ENCODE results near the gene SNRNP35.
"Not testable (repeated sequence)": the region's sequence is repeated elsewhere in the genome, so short reads cannot be mapped to it uniquely, and the experiment has no call there.

SNRNP35 gene

DNA sequence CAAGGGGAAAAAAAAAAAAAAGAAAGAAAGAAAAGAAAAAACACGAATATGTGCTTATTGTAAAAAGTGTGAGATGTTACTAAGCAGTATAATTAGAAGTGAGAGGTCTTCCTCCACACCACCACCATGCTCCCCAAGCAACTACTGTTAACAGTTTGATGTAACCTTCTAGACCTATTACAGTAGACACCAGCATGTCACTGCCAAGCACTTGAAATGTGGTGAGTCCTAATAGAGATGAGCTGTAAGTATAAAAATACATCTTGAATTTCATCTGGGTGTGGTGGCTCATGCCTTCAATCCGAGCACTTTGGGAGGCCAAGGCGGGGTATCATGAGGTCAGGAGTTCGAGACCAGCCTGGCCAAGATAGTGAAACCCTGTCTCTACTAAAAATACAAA is 8.1 kb upstream of the SNRNP35 start:
- no peak for DNase-seq

DNA sequence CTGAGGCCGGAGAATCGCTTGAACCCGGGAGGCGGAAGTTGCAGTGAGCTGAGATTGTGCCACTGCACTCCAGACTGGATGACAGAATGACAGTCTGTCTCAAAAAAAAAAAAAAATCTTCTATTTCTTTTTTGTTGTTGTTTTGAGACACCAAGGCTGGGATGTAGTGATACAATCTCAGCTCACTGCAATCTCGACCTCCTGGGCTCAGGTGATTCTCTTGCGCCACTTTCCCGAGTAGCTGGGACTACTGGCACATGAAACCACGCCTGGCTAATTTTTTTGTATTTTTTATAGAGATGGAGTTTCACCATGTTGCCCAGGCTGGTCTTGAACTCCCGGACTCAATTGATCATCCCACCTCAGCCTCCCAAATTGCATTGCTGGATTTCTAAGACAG is 7.3 kb upstream of the SNRNP35 start:
- no peak for DNase-seq

DNA sequence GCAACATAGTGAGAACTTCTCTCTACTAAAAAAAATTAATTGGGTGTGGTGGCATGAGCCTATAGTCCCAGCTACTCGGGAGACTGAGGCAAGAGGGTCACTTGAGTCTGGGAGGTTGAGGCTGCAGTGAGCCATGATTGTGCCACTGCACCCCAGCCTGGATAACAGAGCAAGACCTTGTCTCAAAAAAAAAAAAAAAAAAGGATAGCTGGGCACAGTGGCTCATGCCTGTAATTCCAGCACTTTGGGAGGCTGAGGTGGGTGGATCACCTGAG is 5.7 kb upstream of the SNRNP35 start:
- DNase-seq, result not testable (repeated sequence)

DNA sequence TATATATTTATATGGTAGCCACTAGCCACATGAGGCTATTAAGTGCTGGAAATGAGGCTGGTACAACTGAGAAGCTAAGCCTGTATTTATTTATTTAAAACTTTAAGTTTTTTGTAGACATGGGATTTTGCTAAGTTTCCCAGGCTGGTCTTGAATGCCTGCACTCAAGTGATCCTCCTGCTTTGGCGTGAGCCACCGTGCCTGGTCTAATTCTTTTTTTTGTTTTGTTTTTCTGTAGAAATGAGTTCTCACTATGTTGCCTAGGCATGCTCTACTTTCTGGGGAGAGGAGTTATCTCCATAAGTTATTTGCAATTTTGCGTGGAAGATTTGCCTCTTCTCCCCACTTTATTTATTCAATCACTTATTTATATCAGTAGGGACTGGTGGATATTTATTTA is 4.8 kb upstream of the SNRNP35 start:
- DNase-seq, result no peak

DNA sequence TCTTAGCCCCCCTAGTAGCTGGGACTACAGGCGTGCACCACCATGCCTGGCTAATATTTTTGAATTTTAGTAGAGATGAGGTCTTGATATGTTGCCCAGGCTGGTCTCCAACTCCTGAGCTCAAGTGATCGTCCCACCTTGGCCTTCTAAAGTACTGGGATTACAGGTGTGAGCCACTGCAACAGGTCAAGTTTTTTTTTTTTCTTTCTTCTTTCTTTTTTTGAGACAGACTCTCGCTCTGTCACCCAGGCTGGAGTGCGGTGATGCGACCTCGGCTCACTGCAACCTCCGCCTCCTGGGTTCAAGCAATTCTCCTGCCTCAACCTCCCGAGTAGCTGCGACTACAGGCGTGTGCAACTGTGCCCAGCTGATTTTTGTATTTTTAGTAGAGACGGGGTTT is 5.2 kb downstream of the SNRNP35 start:
- not testable (repeated sequence) for DNase-seq

DNA sequence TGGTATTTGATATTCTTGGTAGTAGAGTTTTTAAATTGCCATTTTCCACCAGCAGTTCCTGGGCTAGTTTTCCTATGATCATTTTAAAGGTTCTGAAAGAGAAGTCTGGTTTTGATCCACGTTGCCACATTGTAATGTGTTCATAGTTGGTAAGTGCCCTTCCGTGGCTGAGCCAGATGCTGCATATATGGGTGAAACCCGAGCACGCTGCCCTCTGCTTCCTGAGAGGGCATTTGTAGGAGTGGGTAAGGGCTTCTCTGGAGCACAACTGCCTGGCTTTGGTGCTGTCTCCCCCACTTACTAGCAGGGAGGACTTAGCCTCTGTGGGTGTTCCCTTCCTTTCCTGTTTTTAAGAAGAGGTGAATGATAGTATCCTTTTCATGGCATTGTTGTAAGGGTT is 7.1 kb downstream of the SNRNP35 start:
- no peak for DNase-seq

DNA sequence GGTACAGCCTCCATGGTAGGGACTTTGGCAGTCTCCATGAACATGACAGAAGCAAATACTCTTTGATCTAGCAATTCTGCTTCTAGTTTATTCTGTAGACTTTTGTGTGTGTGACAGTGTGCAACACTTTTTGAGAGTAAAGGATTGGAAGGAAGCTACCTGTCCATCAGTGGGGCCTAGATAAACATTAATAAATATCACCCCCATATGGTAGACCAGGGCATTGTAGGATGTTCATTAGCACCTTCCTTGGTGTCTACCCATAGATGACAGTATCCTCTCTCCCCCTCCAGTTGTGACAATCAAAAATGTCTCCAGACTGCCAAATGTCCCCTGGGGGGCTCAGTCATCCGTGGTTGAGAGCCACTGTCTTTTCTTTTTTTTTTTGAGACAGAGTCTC is 10.8 kb downstream of the SNRNP35 start:
- no peak for DNase-seq

DNA sequence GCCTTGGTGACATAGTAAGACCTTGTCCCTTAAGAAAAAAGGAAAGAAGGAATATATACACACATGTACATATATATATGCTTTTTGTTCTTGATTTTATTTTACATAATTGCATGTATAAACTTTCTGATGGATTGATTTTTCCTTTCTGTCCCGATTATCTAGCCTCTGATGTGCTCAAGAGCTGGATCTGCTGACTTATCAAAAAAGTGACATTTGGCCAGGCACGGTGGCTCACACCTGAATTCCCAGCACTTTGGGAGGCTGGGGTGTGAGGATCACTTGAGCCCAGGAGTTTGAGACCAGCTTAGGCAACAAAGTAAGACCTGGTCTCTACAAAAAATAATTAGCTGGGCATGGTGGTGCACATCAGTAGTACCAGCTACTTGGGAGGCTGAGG is 12.0 kb downstream of the SNRNP35 start:
- DNase-seq, result no peak

DNA sequence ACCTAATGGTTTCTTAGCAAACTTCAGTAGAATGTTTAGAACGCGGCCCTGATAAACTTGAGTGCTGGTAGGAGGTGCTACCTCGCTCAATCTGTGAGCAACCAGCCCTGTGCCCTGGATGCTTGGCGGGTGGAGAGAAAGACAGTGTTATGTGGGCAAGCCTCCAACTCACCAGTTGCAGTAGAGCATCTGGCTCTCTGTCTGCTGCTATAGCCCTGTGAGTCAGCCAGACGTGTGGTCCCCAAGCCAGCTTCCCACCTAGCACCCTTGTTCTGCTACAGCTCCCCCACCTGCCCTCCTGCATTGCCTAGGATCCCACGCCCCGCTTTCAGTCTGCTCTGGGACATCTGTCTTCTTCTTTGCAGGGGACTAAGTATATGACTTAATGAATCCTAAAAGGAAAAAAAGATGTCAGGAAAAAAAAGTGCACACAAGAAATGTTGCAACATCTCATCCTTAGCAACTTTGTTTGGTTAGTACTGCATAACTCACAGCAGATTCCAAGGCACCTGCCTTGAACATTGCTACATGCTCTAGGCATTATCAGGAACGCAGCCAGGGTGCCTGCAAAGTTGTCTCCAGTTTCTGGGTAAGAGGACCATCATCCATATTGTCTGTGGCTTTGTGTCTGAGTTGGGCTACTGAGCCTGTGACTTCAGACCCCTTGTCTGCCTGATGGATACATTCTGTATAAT is 13.6 kb downstream of the SNRNP35 start:
- DNase-seq, result no peak

DNA sequence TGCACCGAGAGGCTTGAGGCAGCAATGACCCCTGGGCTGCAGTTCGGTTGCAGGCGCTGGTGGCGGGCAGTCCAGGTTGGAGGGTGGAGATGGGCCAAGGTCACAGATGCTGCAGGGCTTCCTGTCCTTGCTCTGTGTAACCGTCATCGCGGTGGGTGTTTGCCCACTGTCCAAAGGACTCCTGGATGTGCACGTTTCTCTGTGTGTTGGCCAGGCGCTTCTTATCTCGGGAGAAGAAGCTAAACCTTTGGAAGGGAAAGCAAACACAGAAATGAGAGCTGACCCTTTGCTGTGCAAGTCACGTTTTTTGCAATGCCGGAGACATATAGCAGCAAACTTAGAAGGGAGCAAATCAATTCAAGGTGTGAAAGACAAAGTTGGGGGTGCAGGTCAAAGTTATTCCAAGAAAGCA is 14.5 kb downstream of the SNRNP35 start:
- DNase-seq, result no peak

DNA sequence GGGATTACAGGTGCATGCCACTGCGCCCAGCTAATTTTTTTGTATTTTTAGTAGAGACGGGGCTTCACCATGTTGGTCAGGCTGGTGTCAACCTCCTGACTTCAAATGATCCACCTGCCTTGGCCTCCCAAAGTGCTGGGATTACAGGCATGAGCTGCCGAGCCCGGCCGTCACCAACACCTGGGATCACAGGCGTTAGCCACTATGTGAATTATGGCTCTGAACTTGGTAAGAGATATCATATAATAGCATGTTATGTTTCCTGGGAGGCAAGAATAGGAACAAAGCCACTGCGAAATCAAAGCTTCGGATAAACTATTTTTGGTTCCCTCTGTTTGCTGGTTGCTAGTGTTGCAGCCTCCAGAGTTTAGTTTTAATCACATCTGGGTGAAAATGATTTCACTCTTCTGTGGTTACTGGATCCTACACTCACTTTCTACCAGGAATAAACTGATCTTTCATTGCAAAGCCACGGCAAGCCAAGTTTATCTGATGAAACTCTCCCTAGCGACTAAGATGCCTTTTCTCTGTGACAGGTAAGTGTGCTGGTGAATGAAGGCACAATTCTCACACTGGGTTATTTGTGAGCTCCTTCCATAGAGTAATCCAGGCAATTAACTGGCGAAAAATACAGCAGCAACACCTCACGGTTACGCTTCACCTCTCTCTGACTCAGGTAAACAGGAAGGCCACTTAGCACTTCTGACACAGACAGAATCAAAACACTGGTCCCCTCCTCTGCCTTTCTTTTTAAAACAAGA is 16.7 kb downstream of the SNRNP35 start:
- no peak for DNase-seq

DNA sequence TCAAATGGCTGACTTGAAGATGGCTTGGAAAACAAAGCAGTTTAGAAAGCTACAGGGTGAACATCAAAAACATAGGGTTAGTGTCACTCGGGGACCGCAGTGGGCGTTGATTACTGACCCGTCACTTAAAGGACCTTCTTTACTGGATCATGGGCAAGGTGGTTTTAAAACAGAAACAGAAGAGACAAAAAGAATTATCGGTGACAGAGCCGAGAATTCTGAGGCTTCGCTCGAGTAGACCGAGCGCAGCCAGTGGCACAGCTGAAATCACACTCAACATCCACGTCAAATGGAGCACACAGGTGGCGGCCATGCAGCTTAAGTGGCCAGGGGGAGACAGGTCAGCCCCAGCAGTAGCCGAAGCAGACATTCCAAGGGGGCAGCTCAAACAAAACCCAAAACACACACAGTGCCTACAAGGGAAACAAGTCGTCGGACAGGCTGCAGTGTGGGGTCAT is 17.3 kb downstream of the SNRNP35 start:
- no peak for DNase-seq

DNA sequence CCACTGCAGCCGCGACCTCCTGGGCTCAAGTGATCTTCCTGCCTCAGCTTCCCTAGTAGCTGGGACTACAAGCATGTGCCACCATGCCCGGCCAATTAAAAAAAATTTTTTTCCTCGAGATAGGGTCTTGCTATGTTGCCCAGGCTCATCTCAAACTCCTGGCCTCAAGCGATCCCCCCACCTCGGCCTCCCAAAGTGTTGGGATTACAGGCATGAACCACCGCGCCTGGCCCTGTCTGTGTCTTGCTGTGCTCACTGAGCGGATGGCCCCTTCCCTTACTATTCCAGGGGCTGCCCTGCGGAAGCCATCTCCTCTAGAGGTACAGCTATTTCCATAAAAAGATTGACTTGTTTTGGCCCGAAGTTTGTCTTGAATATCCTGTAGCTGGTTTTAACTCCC is 20.1 kb downstream of the SNRNP35 start:
- no peak for DNase-seq

DNA sequence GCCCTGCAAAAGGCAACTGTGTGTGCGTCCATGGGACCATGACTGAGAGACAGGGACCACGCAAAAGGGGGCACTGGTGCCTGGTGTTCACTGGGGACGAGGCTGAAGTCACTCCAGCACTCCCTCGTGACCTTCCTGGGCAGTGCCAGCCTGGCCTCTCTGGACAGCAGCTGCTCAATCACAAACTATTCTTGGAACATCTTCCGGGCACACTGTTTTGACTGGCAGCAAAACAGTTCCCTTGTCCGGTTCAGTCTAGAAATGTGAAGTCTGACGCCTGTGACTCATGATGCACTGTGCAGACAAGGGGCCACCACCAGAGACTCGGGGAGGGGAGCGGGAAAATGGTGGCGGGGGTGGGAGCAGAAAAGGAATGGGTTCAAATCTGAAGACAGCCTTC is 20.8 kb downstream of the SNRNP35 start:
- DNase-seq, result no peak

DNA sequence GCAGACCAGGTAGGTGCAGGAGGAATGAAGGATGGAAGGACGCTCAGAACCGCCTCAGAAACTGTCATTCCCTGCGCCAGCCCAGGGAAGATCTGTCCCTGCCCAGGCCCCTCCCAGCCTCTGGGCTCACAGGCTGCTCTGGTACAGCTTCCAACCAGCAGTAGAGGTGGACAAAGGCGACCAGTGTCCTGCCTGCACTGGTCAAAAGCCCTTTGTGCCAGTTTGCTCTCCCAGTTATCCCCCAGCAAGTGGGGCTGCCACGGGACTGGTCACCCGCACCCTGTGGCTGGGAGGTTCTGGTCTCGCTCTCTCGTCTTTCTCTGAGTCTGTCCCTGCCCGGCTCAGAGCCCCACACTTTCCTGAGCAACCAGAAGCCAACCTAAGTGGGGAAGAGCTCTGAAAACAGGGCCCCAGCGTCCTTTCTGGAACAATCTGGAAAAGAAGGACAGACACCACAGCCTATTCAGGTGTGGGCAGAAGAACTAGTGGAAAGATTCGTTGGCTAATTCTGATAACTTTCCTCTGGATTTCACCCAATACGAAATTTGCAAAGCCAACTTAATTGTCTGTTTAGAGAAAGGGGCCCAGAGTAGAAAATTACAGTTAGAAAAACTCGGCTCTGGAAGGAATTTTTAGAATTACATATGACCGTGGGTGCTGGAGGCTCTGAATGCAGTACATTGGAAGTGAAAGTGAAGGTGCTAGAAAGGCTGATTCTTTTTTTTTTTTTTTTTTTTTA is 21.7 kb downstream of the SNRNP35 start:
- no peak for DNase-seq

DNA sequence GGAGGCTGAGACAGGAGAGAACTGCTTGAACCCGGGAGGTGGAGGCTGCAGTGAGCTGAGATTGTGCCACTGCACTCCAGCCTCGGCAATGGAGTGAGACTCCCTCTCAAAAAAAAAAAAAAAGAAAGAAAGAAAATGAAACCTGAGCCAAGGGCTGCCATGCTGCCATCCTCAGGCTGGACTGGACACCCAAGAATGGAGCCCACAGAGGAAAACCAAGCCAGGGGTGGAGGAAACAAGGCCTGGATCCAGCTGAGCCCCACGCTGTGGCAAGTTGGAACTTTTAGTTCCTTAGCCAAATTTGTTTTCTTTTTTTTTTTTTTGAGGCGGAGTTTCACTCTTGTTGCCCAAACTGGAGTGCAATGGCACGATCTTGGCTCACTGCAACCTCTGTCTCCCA is 23.3 kb downstream of the SNRNP35 start:
- not testable (repeated sequence) for DNase-seq

DNA sequence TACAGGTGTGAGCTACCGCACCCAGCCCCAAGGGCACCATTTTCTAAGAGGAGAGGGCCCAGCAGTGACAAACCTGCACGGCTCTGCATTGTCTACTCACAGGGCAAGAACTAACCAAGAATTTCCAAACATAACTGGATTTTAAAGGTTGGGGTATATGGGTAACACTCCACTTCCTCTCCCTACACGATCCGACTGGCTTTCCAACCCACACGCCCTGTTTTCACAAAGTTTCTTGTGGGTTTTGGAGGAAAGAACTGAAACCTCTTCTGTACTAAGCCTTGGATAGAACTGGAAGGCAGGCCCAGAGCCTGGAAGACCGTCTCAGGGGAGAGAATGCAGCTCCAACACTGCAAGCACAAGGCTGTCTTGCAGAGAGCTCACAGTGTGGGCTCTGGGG is 24.9 kb downstream of the SNRNP35 start:
- DNase-seq, result no peak

DNA sequence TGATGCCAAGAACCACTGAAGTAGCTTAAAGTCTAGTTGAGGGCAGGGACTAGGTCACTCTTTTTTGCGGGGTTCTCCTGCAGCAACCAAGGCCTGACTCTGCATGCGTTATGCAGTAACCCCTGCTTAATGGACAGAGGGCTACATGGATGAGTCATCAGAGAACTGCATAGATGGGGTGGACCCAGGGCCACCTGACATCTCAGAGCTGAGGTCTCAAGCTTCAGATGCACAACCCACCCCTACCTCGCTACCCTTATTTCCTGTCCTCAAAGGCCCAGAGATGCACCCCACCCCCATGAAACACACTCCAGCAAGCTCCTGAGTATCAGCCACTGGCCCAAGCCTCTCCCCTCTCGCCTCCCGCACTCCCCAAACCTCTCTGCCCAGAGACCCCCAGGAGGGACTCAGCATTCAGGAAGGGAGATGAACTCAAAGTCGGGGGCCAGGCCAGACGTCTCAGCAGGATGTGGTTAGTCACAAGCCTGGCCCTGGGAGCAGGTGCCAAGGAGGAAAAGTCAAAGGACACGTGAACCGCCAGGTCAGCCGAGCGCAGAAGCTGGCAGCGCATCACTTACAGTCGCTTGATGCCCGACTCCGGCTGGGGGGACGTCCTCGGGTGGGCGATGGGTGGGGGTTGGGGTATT is 25.8 kb downstream of the SNRNP35 start:
- DNase-seq, result no peak

DNA sequence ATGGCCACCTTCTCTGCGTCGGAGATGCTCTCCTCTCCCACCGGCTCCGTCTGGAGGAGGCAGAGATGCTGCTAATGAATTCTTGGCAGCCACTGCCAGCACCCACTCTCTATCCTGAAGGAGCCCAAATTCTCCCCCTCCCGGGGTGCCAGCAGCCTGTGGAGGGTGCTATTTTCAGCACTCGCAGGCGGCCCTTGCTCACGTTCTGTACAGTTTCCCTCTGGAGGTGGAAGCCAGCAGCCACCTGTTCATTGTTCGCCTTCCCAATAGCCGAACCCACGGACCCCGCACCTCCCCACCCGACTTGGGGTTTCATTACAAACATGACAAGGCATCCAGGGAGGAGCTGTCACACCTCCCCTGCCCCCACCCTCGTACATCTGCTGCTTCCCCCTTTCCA is 27.8 kb downstream of the SNRNP35 start:
- DNase-seq, result no peak

DNA sequence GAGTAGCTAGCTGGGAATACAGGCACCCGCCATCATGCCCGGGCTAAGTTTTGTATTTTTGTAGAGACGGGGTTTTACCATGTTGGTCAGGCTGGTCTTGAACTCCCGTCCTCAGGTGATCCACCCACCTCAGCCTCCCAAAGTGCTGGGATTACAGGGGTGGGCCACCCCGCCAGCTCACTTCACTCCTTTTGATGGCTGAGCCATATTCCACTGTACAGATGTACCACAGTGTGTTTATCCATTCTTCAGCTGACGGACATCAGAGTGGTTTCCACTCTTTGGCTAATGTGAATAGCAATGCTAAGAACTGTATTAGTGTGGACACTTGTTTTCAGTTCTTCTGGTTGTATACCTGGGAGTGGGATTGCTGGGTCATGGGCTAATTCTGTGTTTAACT is 29.5 kb downstream of the SNRNP35 start:
- no peak for DNase-seq

DNA sequence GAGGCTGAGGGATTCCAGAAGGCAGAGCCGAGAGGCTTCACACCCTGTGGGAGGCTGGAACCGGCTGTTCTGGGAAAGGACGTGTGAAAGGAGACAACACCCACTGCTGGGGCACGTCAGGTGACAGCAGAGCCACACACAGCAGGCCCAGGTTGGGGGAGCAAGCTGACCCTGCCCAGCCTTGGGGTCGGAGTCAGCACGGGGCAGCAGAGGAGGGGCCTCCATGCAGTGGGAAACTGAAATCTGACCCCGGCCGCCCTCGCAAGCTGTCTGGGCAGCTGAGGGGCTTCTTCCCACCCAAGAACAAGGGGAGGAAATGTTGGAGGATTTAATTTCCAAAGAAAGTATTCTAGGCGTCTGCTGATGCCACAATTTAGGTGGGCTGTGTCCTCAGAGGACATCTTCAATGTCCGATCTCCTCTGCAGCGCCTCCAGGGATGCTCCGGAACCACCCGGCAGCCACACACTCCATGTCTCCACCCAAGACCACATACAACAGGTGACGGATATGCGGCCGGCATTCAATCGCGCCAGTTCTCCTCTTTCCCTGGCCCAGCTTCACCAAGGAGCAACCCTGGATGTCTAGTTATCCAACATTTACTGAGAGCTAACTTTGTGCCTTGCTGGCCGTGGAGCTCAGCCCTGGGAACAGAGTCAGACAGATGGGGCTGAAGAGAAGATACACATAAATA is 30.7 kb downstream of the SNRNP35 start:
- DNase-seq, result no peak

DNA sequence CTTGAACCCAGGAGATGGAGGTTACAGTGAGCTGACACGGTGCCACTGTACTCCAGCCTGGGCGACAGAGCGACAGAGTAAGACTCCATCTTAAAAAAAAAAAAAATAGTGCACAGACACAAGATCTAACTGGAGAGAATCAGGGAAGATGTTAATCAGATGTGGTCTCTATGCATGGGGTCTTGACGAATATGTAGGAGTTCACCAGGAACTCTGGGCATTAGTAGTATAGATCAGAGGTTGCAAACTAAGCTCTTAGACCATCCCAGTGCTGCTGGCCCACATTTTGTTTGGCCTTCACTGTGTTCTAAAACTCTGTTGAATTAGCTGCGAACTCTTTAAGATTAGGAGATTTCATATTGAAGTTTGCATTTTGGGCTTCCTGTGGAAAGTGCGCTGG is 31.6 kb downstream of the SNRNP35 start:
- DNase-seq, result no peak

DNA sequence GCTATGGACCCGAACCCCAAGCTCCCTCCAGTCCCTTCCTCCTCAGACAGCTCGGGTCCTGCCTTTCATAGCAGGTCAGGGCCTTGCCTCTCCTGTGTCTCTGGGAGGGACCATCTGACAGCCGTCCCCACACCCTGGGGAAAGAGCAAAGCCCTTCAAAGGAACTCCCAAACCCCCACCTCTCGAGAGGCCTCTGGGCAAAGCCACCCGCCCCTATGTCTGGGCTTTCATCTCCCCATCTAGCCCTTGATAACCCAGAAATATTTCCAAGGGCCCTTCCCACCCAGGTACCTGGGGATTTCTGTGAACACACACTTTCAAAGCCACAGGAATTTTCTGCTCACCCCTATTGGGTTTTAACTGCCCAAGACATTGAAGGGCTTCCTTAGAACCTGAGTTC is 32.1 kb downstream of the SNRNP35 start:
- DNase-seq, result no peak

Data from activated CD4-positive, alpha-beta T cell treated with anti-CD3 and anti-CD28 coated beads, Interleukin-2, amount 50 U/mL, for 4 hours (primary cell).